ENCODE data around the gene NAV3. TPM values are rescaled to one million over a fixed set of nuclear protein-coding genes. Genes with fewer than 3 reads are reported as not detected.

NAV3 gene
- total RNA-seq, 1 experiment from 2014 or later, result 18.0 TPM

DNA sequence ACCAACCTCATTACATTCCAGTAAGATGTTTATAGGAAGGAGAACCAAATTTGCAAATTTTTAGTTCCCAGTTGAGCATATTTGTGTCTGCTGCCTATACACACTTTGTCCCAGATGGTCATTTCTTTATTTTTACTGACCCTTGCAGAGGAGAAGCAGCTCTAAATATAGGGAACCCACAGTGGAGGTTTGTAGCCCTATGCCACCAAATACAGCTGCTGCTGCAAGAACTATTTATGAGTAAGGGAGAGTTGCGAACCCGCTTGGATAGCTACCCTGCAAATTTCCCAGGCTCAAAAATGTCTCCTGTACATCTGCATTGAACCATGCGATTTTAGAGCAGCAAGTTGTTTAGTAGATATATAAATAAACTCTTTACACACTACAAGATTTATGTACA is 48.2 kb downstream of the NAV3 start:
- Histone ChIP-seq H3K4me1 (ENCODE audit: insufficient read depth, low read length, poor library complexity, severe bottlenecking) (no peaks in the 10 kb centered on the region), H3K9me3 (ENCODE audit: low read depth, low read length, poor library complexity, severe bottlenecking) (no peaks in the 10 kb centered on the region), H3K4me3 (ENCODE audit: low read depth, low read length, poor library complexity, severe bottlenecking) (no peak overlapping the region), H3K27ac (ENCODE audit: low read depth, low read length, poor library complexity, severe bottlenecking) (no peak overlapping the region), H3K27me3 (replicated peaks; ENCODE audit: insufficient read depth, low read depth, low read length, poor library complexity) (no peaks in the 10 kb centered on the region), H3K36me3 (ENCODE audit: insufficient read depth, low read length, poor library complexity, severe bottlenecking) (no peaks in the 10 kb centered on the region)
- no peak for TF ChIP-seq EZH2 (IDR thresholded peaks at IDR 0.05; ENCODE audit: borderline replicate concordance, low read depth, low read length, poor library complexity, severe bottlenecking)
- TF ChIP-seq, protein P1, sequence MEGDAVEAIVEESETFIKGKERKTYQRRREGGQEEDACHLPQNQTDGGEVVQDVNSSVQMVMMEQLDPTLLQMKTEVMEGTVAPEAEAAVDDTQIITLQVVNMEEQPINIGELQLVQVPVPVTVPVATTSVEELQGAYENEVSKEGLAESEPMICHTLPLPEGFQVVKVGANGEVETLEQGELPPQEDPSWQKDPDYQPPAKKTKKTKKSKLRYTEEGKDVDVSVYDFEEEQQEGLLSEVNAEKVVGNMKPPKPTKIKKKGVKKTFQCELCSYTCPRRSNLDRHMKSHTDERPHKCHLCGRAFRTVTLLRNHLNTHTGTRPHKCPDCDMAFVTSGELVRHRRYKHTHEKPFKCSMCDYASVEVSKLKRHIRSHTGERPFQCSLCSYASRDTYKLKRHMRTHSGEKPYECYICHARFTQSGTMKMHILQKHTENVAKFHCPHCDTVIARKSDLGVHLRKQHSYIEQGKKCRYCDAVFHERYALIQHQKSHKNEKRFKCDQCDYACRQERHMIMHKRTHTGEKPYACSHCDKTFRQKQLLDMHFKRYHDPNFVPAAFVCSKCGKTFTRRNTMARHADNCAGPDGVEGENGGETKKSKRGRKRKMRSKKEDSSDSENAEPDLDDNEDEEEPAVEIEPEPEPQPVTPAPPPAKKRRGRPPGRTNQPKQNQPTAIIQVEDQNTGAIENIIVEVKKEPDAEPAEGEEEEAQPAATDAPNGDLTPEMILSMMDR (conservative IDR thresholded peaks at IDR 0.05; ENCODE audit: low read depth, low read length), result no peak
- POLR2A ChIA-PET (ENCODE audit: low non-redundant PET), result no interaction called here
- CTCF ChIA-PET, result no interaction called here
- intact Hi-C loops (cut with micrococcal nuclease; ENCODE audit: unreplicated experiment), result no loop called here
- no TSS peak for BruUV-seq (replicated peaks)
- DNase-seq (ENCODE audit: low spot score), result no peak

DNA sequence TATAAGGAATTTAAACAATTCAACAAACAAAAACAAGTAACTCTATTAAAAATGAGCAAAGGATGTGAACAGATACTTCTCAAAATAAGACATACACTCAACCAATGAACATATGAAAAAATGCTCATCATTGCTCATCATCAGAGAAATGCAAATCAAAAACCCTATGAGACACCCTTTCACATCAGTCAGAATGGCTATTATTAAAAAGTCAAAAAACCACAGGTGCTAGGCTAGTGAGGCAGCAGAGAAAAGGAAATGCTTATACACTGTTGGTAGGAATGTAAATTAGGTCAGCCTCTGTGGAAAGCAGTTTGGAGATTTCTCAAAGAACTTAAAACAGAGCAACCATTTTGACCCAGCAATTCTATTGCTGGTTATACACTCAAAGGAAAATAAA is 52.0 kb downstream of the NAV3 start:
- H3K27ac ChIP-seq (ENCODE audit: low read depth, low read length, poor library complexity, severe bottlenecking), result no peak overlapping the region
- POLR2A ChIA-PET (ENCODE audit: low non-redundant PET), result no interaction called here
- H3K36me3 ChIP-seq (ENCODE audit: insufficient read depth, low read length, poor library complexity, severe bottlenecking), result no peaks in the 10 kb centered on the region
- H3K27me3 ChIP-seq (replicated peaks; ENCODE audit: insufficient read depth, low read depth, low read length, poor library complexity), result no peaks in the 10 kb centered on the region
- H3K4me3 ChIP-seq (ENCODE audit: low read depth, low read length, poor library complexity, severe bottlenecking), result no peak overlapping the region
- CTCF ChIA-PET, result no interaction called here
- no peaks in the 10 kb centered on the region for H3K4me1 ChIP-seq (ENCODE audit: insufficient read depth, low read length, poor library complexity, severe bottlenecking)
- no TSS peak for BruUV-seq (replicated peaks)
- no peak for DNase-seq (ENCODE audit: low spot score)
- intact Hi-C loops (cut with micrococcal nuclease; ENCODE audit: unreplicated experiment), result no loop called here
- no peaks in the 10 kb centered on the region for H3K9me3 ChIP-seq (ENCODE audit: low read depth, low read length, poor library complexity, severe bottlenecking)
- TF ChIP-seq, protein P1 (conservative IDR thresholded peaks at IDR 0.05; ENCODE audit: low read depth, low read length), result no peak
- TF ChIP-seq EZH2 (IDR thresholded peaks at IDR 0.05; ENCODE audit: borderline replicate concordance, low read depth, low read length, poor library complexity, severe bottlenecking), result no peak

DNA sequence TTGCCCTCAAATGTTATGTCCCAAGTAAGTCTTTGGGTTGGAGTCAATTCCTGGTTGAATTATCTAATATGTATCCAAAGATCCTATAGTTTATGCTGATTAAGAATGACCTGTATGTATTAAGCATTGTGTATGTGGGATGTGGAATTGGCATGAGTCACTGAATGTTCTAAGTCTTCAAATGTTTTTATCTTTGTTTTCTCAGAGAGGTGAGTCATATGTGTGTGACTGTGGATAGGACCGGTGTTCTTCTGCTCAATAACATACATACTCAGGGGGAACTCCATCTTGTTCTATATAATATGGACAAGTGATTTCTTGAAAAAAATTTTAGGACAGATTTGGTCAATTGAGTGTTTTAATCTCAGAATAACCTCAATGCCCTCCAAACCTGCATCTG is 57.9 kb downstream of the NAV3 start:
- BruUV-seq (replicated peaks), result no TSS peak
- CTCF ChIA-PET, result no interaction called here

More for the DNA sequence above, 57.9 kb downstream of the NAV3 start:
- Histone ChIP-seq H3K4me1 (ENCODE audit: insufficient read depth, low read length, poor library complexity, severe bottlenecking) (no peaks in the 10 kb centered on the region), H3K27ac (ENCODE audit: low read depth, low read length, poor library complexity, severe bottlenecking) (no peak overlapping the region), H3K36me3 (ENCODE audit: insufficient read depth, low read length, poor library complexity, severe bottlenecking) (no peaks in the 10 kb centered on the region), H3K27me3 (replicated peaks; ENCODE audit: insufficient read depth, low read depth, low read length, poor library complexity) (no peaks in the 10 kb centered on the region), H3K9me3 (ENCODE audit: low read depth, low read length, poor library complexity, severe bottlenecking) (no peaks in the 10 kb centered on the region), H3K4me3 (ENCODE audit: low read depth, low read length, poor library complexity, severe bottlenecking) (no peak overlapping the region)
- TF ChIP-seq, protein P1 (conservative IDR thresholded peaks at IDR 0.05; ENCODE audit: low read depth, low read length), result no peak
- TF ChIP-seq EZH2 (IDR thresholded peaks at IDR 0.05; ENCODE audit: borderline replicate concordance, low read depth, low read length, poor library complexity, severe bottlenecking), result no peak
- intact Hi-C loops (cut with micrococcal nuclease; ENCODE audit: unreplicated experiment), result no loop called here
- POLR2A ChIA-PET (ENCODE audit: low non-redundant PET), result no interaction called here
- DNase-seq (ENCODE audit: low spot score), result no peak

Measured in A673 (cell line).